H1 (cell line): ENCODE data around the gene GRK3. TPM values are rescaled to one million over a fixed set of nuclear protein-coding genes. Genes with fewer than 3 reads are reported as not detected.

ENCODE experiments used
- CTCF ChIA-PET: fragments of 300-600 bp; sonication (Branson Sonifier 250); formaldehyde crosslinking; loops from one replicate; lab custom pipeline; 2021; ENCODE audit not compliant: partially characterized antibody; lab: Charles Lee
- POLR2A ChIA-PET: fragments of 300-600 bp; sonication (Branson Sonifier 250); formaldehyde crosslinking; loops from one replicate; lab custom pipeline; 2021; ENCODE audit warnings: inconsistent platforms; ENCODE audit not compliant: partially characterized antibody; lab: Charles Lee
- DNase-seq, 2 experiments: peaks; one replicate each; pipeline versions ENCODE4 v3.0.0 to v3.0.0-alpha.2; 2010 to 2022; ENCODE audit warnings: low spot score in 2 of 2, low read depth in 1 of 2, mixed read lengths in 1 of 2
- FAIRE-seq: peaks from 2 replicates; lab custom pipeline; 2011; peaks lifted over from hg19 to GRCh38; lab: Jason Lieb, UNC
- H2AFZ ChIP-seq: 2 replicates; pipeline ENCODE4 v1.8.1; 2012; ENCODE audit warnings: low read length, inconsistent platforms
- H2AK5ac ChIP-seq: 2 replicates; pipeline ENCODE4 v1.6.1; 2013; ENCODE audit warnings: low read depth, low read length
- H2BK120ac ChIP-seq: replicated peaks from 2 replicates; pipeline ENCODE3; 2013; ENCODE audit warnings: low read depth, low read length, inconsistent platforms
- H2BK12ac ChIP-seq: 2 replicates; pipeline ENCODE4 v1.6.1; 2013; ENCODE audit warnings: low read depth, low read length
- H2BK15ac ChIP-seq: 2 replicates; pipeline ENCODE4 v1.6.1; 2013; ENCODE audit warnings: low read length
- H2BK20ac ChIP-seq: 2 replicates; pipeline ENCODE4 v1.6.1; 2013; ENCODE audit warnings: low read length
- H2BK5ac ChIP-seq: 2 replicates; pipeline ENCODE4 v1.6.1; 2013; ENCODE audit warnings: low read depth, low read length
- H3K14ac ChIP-seq: 2 replicates; pipeline ENCODE4 v1.6.1; 2013; ENCODE audit warnings: inconsistent platforms; ENCODE audit not compliant: insufficient read length
- H3K18ac ChIP-seq: 2 replicates; pipeline ENCODE4 v1.6.1; 2013; ENCODE audit warnings: low read length; ENCODE audit errors: extremely low read depth
- H3K23ac ChIP-seq: 2 replicates; pipeline ENCODE4 v1.6.1; 2013; ENCODE audit warnings: inconsistent platforms; ENCODE audit not compliant: insufficient read length
- H3K23me2 ChIP-seq: 2 replicates; pipeline ENCODE4 v1.6.1; 2013; ENCODE audit warnings: low read depth, low read length
- H3K27ac ChIP-seq: 2 replicates; pipeline ENCODE4 v1.6.1; 2011; ENCODE audit warnings: low read depth, low read length, inconsistent platforms
- H3K27me3 ChIP-seq, 4 experiments: replicated peaks in 1 of 4; 1 replicate in 1 of 4; 2 replicates in 3 of 4; pipeline versions ENCODE4 v1.6.1 to v1.8.1; 2011 to 2013; ENCODE audit warnings: low read length in 3 of 4, mild to moderate bottlenecking in 3 of 4, inconsistent platforms in 2 of 4, mixed read lengths in 2 of 4, moderate library complexity in 1 of 4; ENCODE audit not compliant: control insufficient read depth in 3 of 4, insufficient read depth in 3 of 4; ENCODE audit errors: extremely low read depth in 1 of 4
- H3K36me3 ChIP-seq, 4 experiments: 2 replicates each; pipeline versions ENCODE4 v1.6.1 to v1.8.1; 2011 to 2013; ENCODE audit warnings: mild to moderate bottlenecking in 4 of 4, low read length in 3 of 4, moderate library complexity in 2 of 4, control low read depth in 1 of 4, inconsistent platforms in 1 of 4; ENCODE audit not compliant: insufficient read depth in 4 of 4, control insufficient read depth in 2 of 4
- H3K4ac ChIP-seq: replicated peaks from 2 replicates; pipeline ENCODE3; 2013; ENCODE audit warnings: low read length, low read depth, mixed read lengths, inconsistent platforms; ENCODE audit not compliant: insufficient read length
- H3K4me1 ChIP-seq, 4 experiments: replicated peaks in 1 of 4; 1 replicate in 1 of 4; 2 replicates in 3 of 4; pipeline versions ENCODE4 v1.6.1 to v1.8.1; 2011 to 2013; ENCODE audit warnings: low read length in 3 of 4, inconsistent platforms in 2 of 4, mixed read lengths in 1 of 4; ENCODE audit not compliant: insufficient read depth in 4 of 4, control insufficient read depth in 3 of 4
- H3K4me2 ChIP-seq, 2 experiments: 2 replicates each; pipeline versions ENCODE4 v1.6.1 to v1.8.1; 2011 to 2013; ENCODE audit warnings: low read depth in 2 of 2, low read length in 2 of 2, control low read depth in 1 of 2, inconsistent platforms in 1 of 2, mild to moderate bottlenecking in 1 of 2; ENCODE audit not compliant: insufficient read depth in 1 of 2
- H3K4me3 ChIP-seq, 4 experiments: fragments of 200-600, 300-600 bp in 1 of 4; sonication (generic), shearing (Covaris generic), sonication (Bioruptor Twin) in 1 of 4; 2 replicates each; pipeline versions ENCODE4 v1.5.1 to v1.8.1; 2011 to 2016; ENCODE audit warnings: low read length in 4 of 4, low read depth in 3 of 4, control low read depth in 2 of 4, inconsistent platforms in 2 of 4, mild to moderate bottlenecking in 2 of 4, mixed read lengths in 1 of 4, moderate library complexity in 1 of 4; ENCODE audit not compliant: insufficient read depth in 2 of 4; ENCODE audit errors: extremely low read depth in 1 of 4
- H3K56ac ChIP-seq: replicated peaks from 2 replicates; pipeline ENCODE3; 2013; ENCODE audit warnings: low read depth, mild to moderate bottlenecking, mixed read lengths, low read length, inconsistent platforms; ENCODE audit not compliant: insufficient read length
- H3K79me1 ChIP-seq: 2 replicates; pipeline ENCODE4 v1.6.1; 2013; ENCODE audit warnings: low read depth, low read length, control low read depth
- H3K79me2 ChIP-seq, 2 experiments: 2 replicates each; pipeline versions ENCODE4 v1.6.1 to v1.8.1; 2012 to 2013; ENCODE audit warnings: low read length in 2 of 2, mild to moderate bottlenecking in 2 of 2, inconsistent platforms in 1 of 2; ENCODE audit not compliant: insufficient read depth in 2 of 2, control insufficient read depth in 1 of 2
- H3K9ac ChIP-seq, 4 experiments: replicated peaks in 1 of 4; 1 replicate in 1 of 4; 2 replicates in 3 of 4; pipeline versions ENCODE4 v1.6.1 to v1.8.1; 2011 to 2013; ENCODE audit warnings: low read depth in 3 of 4, low read length in 3 of 4, control low read depth in 2 of 4, mild to moderate bottlenecking in 2 of 4, moderate library complexity in 2 of 4, inconsistent platforms in 1 of 4; ENCODE audit errors: extremely low read depth in 1 of 4
- H3K9me3 ChIP-seq, 2 experiments: 2 replicates each; pipeline versions ENCODE4 v1.6.1 to v1.8.1; 2012 to 2013; ENCODE audit warnings: mild to moderate bottlenecking in 2 of 2, moderate library complexity in 2 of 2, control low read depth in 1 of 2, inconsistent platforms in 1 of 2, low read depth in 1 of 2, low read length in 1 of 2, mixed read lengths in 1 of 2; ENCODE audit not compliant: insufficient read depth in 2 of 2
- H4K20me1 ChIP-seq, 2 experiments: replicated peaks in 1 of 2; 2 replicates each; pipeline versions ENCODE3 to v1.8.1; 2011 to 2013; ENCODE audit warnings: inconsistent platforms in 2 of 2, low read length in 2 of 2, mild to moderate bottlenecking in 1 of 2; ENCODE audit not compliant: insufficient read depth in 2 of 2, control insufficient read depth in 1 of 2
- H4K5ac ChIP-seq: 2 replicates; pipeline ENCODE4 v1.6.1; 2013; ENCODE audit warnings: low read length, low read depth, mixed read lengths, inconsistent platforms; ENCODE audit not compliant: insufficient read length
- H4K8ac ChIP-seq: 2 replicates; pipeline ENCODE4 v1.8.0; 2013; ENCODE audit warnings: mild to moderate bottlenecking, moderate library complexity, low read length, inconsistent platforms; ENCODE audit not compliant: insufficient read depth; ENCODE audit errors: extremely low read depth
- H4K91ac ChIP-seq: replicated peaks from 2 replicates; pipeline ENCODE3; 2013; ENCODE audit warnings: low read length, mixed read lengths, inconsistent platforms; ENCODE audit not compliant: insufficient read length
- CTCF ChIP-seq, 3 experiments: IDR thresholded peaks; 1 replicate in 2 of 3; 2 replicates in 1 of 3; pipeline versions ENCODE4 v1.5.1 to v1.6.1; 2011; ENCODE audit warnings: low read length in 3 of 3, mild to moderate bottlenecking in 3 of 3, inconsistent platforms in 2 of 3, low read depth in 1 of 3, moderate library complexity in 1 of 3; ENCODE audit not compliant: insufficient read depth in 1 of 3; ENCODE audit errors: control extremely low read depth in 1 of 3
- HDAC6 ChIP-seq: IDR thresholded peaks from one replicate; pipeline ENCODE4 v1.7.1; 2012; ENCODE audit warnings: low read depth, mild to moderate bottlenecking, inconsistent platforms, low read length, moderate library complexity
- MAFK ChIP-seq: IDR thresholded peaks from 2 replicates; pipeline ENCODE4 v1.6.1; 2012; ENCODE audit warnings: low read depth, mild to moderate bottlenecking, improper control_type of control experiment, low read length
- WGBS, 2 experiments: shearing (Covaris generic) in 1 of 2; methylation state at CpG; one replicate each; pipeline versions ENCODE4 v1.1.6 to v1.1.7; 2013 to 2015; ENCODE audit warnings: low lambda C conversion rate in 2 of 2, mixed read lengths in 2 of 2, inconsistent platforms in 1 of 2, low coverage in 1 of 2, missing lambda C conversion rate in 1 of 2; ENCODE audit not compliant: insufficient replicate concordance in 2 of 2, insufficient coverage in 1 of 2, insufficient read length in 1 of 2; ENCODE audit errors: extremely low coverage in 1 of 2, missing lambda C conversion rate in 1 of 2; 5-methylcytosine and 5-hydroxymethylcytosine counted together
- polyA plus RNA-seq, 7 experiments: library from polyadenylated mRNA; depleted of rRNA in 3 of 7; stranded (reverse) in 5 of 7; unstranded in 2 of 7; fragments of >200 nt in 5 of 7; fragments of 200-250 nt in 2 of 7; gene quantifications; 1 replicate in 5 of 7; 2 replicates in 1 of 7; 4 replicates in 1 of 7; pipeline versions ENCODE4 v1.2.1 to v1.2.3, GENCODE V29; 2011 to 2013; ENCODE audit warnings: missing spikeins in 2 of 7, mixed read lengths in 2 of 7
- total RNA-seq: library from RNA; stranded (reverse); fragmentation: NEBNext Ultra II Directional; extraction: Animal tissue kit (Norgen Biotek cat#: 25700); gene quantifications from 2 replicates; pipeline ENCODE4 v1.2.1, GENCODE V29; 2021

The GRK3 gene
- total and polyA plus RNA-seq, 2 of the 8 experiments (the other 6 are each of a cell fraction or from before 2014, with no cell fraction given): 7.5 to 35.3 TPM

DNA sequence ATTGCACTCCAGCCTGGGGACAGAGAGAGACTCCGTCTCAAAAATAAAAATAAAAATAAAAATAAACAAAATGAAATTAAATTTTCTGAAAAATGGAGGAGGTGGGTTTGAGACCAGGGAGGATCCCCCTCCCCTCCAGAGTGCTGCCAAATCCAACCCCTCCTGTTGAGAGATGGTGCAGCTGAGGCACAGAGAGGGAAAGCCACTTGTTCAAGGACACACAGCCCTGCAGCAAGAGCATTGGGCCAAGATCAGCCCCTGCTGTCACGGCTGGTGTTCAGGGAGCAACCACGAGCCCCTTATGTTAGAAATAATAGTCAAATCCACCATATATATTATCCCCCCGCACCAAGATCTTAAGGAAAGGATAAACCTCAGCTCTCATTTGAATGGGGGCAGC lies 180.2 kb downstream of the GRK3 start:
- no peak overlapping the region for H3K4ac ChIP-seq
- no peak overlapping the region for H3K18ac ChIP-seq
- WGBS, 2 experiments: 88% methylated on average over 4 of the region's 4 CpGs; no CpG with 5 or more reads in 1 of the 2 experiments
- H3K79me1 ChIP-seq: no peaks in the 10 kb centered on the region
- ChIA-PET CTCF (no interaction called here), POLR2A (no interaction called here)
- no peaks in the 10 kb centered on the region for H3K79me2 ChIP-seq
- H3K4me3 ChIP-seq: no peak overlapping the region
- no peaks in the 10 kb centered on the region for H3K9me3 ChIP-seq
- no peaks in the 10 kb centered on the region for H4K20me1 ChIP-seq
- H2AK5ac ChIP-seq: no peak overlapping the region
- no peak overlapping the region for H4K91ac ChIP-seq
- DNase-seq: no peak
- H3K9ac ChIP-seq: no peak overlapping the region
- H3K14ac ChIP-seq: no peak overlapping the region
- no peak overlapping the region for H2BK15ac ChIP-seq
- no peak overlapping the region for H3K23ac ChIP-seq
- no peak overlapping the region for H3K4me2 ChIP-seq
- H2BK12ac ChIP-seq: no peak overlapping the region
- H3K4me1 ChIP-seq: no peaks in the 10 kb centered on the region; a peak in 1 of 7 replicates
- no peaks in the 10 kb centered on the region for H3K36me3 ChIP-seq
- H3K27me3 ChIP-seq: no peaks in the 10 kb centered on the region
- no peak for FAIRE-seq
- H2BK120ac ChIP-seq: no peak overlapping the region
- no peak overlapping the region for H2BK5ac ChIP-seq
- no peak overlapping the region for H2AFZ ChIP-seq
- H3K27ac ChIP-seq: no peak overlapping the region
- H4K8ac ChIP-seq: no peak overlapping the region
- H3K23me2 ChIP-seq: no peaks in the 10 kb centered on the region
- H3K56ac ChIP-seq: no peak overlapping the region
- no peak overlapping the region for H2BK20ac ChIP-seq
- no peak overlapping the region for H4K5ac ChIP-seq
- TF ChIP-seq MAFK: no peak
- TF ChIP-seq CTCF (IDR thresholded peaks at IDR 0.05; ENCODE audit: control extremely low read depth in 1 of 3, insufficient read depth in 1 of 3, low read depth in 1 of 3, low read length in 3 of 3): no peak
- TF ChIP-seq HDAC6: no peak
